ENCODE data around the gene GPS1. TPM values are rescaled to one million over a fixed set of nuclear protein-coding genes. Genes with fewer than 3 reads are reported as not detected.
A peak's percentile ranks its signal among the peaks of the same experiment; 100 is the strongest.

GPS1 gene
- total and polyA plus RNA-seq, 9 of the 15 experiments (the other 6 are each of a cell fraction or from before 2014, with no cell fraction given) = 3.1 to 167 (median 69.9) TPM

DNA sequence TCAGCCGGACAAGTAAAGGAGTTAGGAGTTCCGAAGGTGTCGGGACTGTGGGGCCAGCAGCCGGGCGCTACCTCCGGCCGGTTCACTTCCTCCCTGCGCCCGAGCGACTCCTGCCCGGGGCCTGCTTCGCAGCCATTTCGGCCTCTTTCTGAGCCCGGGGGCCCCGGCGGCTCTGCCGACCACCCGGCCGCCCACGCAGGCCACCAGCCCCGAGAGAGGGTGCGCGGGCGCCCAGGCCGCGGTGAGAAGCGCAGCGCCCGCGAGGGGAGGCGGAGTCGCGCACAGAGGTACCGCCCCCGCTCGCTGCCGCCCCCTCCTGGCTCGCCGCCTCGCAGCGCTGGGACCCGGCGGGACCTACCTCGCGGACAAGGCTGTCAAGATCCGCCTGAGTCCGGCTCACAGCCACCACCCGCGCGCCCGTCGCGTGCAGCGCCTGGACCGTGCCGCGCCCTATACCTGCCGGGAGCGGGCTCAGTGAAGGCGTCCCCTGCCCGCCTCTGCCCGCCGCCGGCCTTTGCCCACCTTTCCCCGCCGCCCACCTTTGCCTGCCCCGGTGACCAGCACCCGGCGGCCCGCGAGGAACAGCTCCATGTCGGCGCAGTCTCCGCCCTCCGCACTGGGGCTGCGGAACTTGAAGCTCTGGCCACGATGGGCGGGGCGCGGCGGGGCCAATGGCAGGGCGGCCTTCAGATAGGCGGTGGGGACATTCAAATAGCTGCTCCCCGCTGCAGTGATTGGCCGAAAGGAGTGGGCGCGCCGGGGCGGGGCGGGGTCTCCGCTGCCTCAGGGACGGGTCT lies 14.4 kb upstream of the GPS1 start, which contains the start of gene DCXR (continued):
- TF ChIP-seq XRCC3 (IDR thresholded peaks at IDR 0.05) = no peak
- TF ChIP-seq, protein P1, sequence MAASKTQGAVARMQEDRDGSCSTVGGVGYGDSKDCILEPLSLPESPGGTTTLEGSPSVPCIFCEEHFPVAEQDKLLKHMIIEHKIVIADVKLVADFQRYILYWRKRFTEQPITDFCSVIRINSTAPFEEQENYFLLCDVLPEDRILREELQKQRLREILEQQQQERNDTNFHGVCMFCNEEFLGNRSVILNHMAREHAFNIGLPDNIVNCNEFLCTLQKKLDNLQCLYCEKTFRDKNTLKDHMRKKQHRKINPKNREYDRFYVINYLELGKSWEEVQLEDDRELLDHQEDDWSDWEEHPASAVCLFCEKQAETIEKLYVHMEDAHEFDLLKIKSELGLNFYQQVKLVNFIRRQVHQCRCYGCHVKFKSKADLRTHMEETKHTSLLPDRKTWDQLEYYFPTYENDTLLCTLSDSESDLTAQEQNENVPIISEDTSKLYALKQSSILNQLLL (CRISPR knock-in tag; IDR thresholded peaks at IDR 0.05; ENCODE audit: borderline replicate concordance) = no peak
- TF ChIP-seq, protein P2, sequence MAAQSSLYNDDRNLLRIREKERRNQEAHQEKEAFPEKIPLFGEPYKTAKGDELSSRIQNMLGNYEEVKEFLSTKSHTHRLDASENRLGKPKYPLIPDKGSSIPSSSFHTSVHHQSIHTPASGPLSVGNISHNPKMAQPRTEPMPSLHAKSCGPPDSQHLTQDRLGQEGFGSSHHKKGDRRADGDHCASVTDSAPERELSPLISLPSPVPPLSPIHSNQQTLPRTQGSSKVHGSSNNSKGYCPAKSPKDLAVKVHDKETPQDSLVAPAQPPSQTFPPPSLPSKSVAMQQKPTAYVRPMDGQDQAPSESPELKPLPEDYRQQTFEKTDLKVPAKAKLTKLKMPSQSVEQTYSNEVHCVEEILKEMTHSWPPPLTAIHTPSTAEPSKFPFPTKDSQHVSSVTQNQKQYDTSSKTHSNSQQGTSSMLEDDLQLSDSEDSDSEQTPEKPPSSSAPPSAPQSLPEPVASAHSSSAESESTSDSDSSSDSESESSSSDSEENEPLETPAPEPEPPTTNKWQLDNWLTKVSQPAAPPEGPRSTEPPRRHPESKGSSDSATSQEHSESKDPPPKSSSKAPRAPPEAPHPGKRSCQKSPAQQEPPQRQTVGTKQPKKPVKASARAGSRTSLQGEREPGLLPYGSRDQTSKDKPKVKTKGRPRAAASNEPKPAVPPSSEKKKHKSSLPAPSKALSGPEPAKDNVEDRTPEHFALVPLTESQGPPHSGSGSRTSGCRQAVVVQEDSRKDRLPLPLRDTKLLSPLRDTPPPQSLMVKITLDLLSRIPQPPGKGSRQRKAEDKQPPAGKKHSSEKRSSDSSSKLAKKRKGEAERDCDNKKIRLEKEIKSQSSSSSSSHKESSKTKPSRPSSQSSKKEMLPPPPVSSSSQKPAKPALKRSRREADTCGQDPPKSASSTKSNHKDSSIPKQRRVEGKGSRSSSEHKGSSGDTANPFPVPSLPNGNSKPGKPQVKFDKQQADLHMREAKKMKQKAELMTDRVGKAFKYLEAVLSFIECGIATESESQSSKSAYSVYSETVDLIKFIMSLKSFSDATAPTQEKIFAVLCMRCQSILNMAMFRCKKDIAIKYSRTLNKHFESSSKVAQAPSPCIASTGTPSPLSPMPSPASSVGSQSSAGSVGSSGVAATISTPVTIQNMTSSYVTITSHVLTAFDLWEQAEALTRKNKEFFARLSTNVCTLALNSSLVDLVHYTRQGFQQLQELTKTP (IDR thresholded peaks at IDR 0.05; ENCODE audit: low read depth in 1 of 2, partially characterized antibody in 2 of 2) = no peak
- no peak for TF ChIP-seq ZNF146 (CRISPR knock-in tag; IDR thresholded peaks at IDR 0.05; ENCODE audit: unreplicated experiment)
- no peak for TF ChIP-seq PYGO2 (tag; IDR thresholded peaks at IDR 0.05)
- TF ChIP-seq, protein P3, sequence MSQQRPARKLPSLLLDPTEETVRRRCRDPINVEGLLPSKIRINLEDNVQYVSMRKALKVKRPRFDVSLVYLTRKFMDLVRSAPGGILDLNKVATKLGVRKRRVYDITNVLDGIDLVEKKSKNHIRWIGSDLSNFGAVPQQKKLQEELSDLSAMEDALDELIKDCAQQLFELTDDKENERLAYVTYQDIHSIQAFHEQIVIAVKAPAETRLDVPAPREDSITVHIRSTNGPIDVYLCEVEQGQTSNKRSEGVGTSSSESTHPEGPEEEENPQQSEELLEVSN (IDR thresholded peaks at IDR 0.05; ENCODE audit: borderline replicate concordance in 1 of 2, extremely low read depth in 1 of 2, insufficient read depth in 1 of 2, insufficient read length in 1 of 2, low read depth in 1 of 2, low read length in 1 of 2, poor library complexity in 1 of 2, severe bottlenecking in 1 of 2) = peak; percentile 51 to 83
- no peak for TF ChIP-seq CEBPB (tag; IDR thresholded peaks at IDR 0.05)
- no peak for TF ChIP-seq ZNF780A (CRISPR knock-in tag; IDR thresholded peaks at IDR 0.05)
- TF ChIP-seq ZNF212 (CRISPR knock-in tag; IDR thresholded peaks at IDR 0.05) = no peak
- TF ChIP-seq ZNF143 (CRISPR knock-in tag; IDR thresholded peaks at IDR 0.05) = no peak
- TF ChIP-seq NR2F6 (CRISPR knock-in tag; IDR thresholded peaks at IDR 0.05) = no peak
- TF ChIP-seq TAF7 (tag; IDR thresholded peaks at IDR 0.05) = no peak
- peak; percentile 58 for TF ChIP-seq FOS (IDR thresholded peaks at IDR 0.05; ENCODE audit: extremely low read depth, insufficient read length)
- no peak for TF ChIP-seq ZNF324 (CRISPR knock-in tag; IDR thresholded peaks at IDR 0.05)
- peak; percentile 98 for TF ChIP-seq FOXP1 (CRISPR knock-in tag; IDR thresholded peaks at IDR 0.05)
- TF ChIP-seq ZNF347 (CRISPR knock-in tag; IDR thresholded peaks at IDR 0.05; ENCODE audit: low read depth) = no peak
- TF ChIP-seq SMARCA4 (IDR thresholded peaks at IDR 0.05) = no peak
- TF ChIP-seq TAF1 (IDR thresholded peaks at IDR 0.05; ENCODE audit: control insufficient read depth, extremely low read depth, insufficient read depth, low read length, severe bottlenecking) = peak; percentile 54
- TF ChIP-seq HNRNPL (IDR thresholded peaks at IDR 0.05; ENCODE audit: low read depth, low read length) = peak; percentile 87
- TF ChIP-seq, protein P4, sequence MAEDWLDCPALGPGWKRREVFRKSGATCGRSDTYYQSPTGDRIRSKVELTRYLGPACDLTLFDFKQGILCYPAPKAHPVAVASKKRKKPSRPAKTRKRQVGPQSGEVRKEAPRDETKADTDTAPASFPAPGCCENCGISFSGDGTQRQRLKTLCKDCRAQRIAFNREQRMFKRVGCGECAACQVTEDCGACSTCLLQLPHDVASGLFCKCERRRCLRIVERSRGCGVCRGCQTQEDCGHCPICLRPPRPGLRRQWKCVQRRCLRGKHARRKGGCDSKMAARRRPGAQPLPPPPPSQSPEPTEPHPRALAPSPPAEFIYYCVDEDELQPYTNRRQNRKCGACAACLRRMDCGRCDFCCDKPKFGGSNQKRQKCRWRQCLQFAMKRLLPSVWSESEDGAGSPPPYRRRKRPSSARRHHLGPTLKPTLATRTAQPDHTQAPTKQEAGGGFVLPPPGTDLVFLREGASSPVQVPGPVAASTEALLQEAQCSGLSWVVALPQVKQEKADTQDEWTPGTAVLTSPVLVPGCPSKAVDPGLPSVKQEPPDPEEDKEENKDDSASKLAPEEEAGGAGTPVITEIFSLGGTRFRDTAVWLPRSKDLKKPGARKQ (CRISPR knock-in tag; IDR thresholded peaks at IDR 0.05) = no peak

Measured in K562 (cell line).